GM12878 (cell line): Measurements from ENCODE around the gene REPIN1. TPM values are rescaled to one million over a fixed set of nuclear protein-coding genes. Genes with fewer than 3 reads are reported as not detected.

Source experiments
- ATF7 ChIP-seq: fragments of 450-650 bp; IDR thresholded peaks from 2 replicates; pipeline ENCODE4 v1.6.1; 2016; ENCODE audit warnings: low read depth, mild to moderate bottlenecking
- CHD2 ChIP-seq: IDR thresholded peaks from 2 replicates; pipeline ENCODE4 v1.6.1; 2011; ENCODE audit warnings: low read depth, low read length, improper control_type of control experiment, borderline replicate concordance
- E4F1 ChIP-seq: fragments of 450-650 bp; IDR thresholded peaks from 2 replicates; pipeline ENCODE4 v1.6.1; 2018; ENCODE audit warnings: borderline replicate concordance, mild to moderate bottlenecking; ENCODE audit not compliant: partially characterized antibody
- HDAC6 ChIP-seq: fragments of 200-600 bp; sonication (generic); IDR thresholded peaks from one replicate; pipeline ENCODE4 v1.8.0; 2017; ENCODE audit warnings: antibody characterized with exemption; ENCODE audit not compliant: unreplicated experiment
- KDM1A ChIP-seq: fragments of 200-600 bp; sonication (generic); IDR thresholded peaks from 2 replicates; pipeline ENCODE4 v1.6.1; 2016; ENCODE audit warnings: borderline replicate concordance
- MTA2 ChIP-seq: fragments of 450-650 bp; IDR thresholded peaks from 2 replicates; pipeline ENCODE4 v1.6.1; 2016; ENCODE audit warnings: low read depth, mild to moderate bottlenecking, moderate library complexity
- NR2C1 ChIP-seq: fragments of 450-650 bp; IDR thresholded peaks from 2 replicates; pipeline ENCODE4 v1.6.1; 2017; ENCODE audit warnings: antibody characterized with exemption, mild to moderate bottlenecking, moderate library complexity
- RELB ChIP-seq: fragments of 450-650 bp; IDR thresholded peaks from 2 replicates; pipeline ENCODE4 v1.6.1; 2017; ENCODE audit warnings: low read depth, mild to moderate bottlenecking, moderate library complexity
- USF1 ChIP-seq: IDR thresholded peaks from 2 replicates; pipeline ENCODE4 v1.6.1; 2011; ENCODE audit warnings: borderline replicate concordance, low read depth, mild to moderate bottlenecking, moderate library complexity, mixed read lengths, low read length; ENCODE audit not compliant: insufficient read depth; ENCODE audit errors: extremely low read length
- WRNIP1 ChIP-seq: IDR thresholded peaks from 2 replicates; pipeline ENCODE4 v1.6.1; 2011; ENCODE audit warnings: low read depth, low read length, improper control_type of control experiment, borderline replicate concordance
- YY1 ChIP-seq: IDR thresholded peaks from 2 replicates; pipeline ENCODE4 v1.6.1; 2011; ENCODE audit warnings: low read depth, mild to moderate bottlenecking, low read length
- ZBTB11 ChIP-seq: fragments of 450-650 bp; formaldehyde crosslinking; IDR thresholded peaks from 2 replicates; pipeline ENCODE4 v1.5.0; 2022; ENCODE audit warnings: mild to moderate bottlenecking, missing genetic modification characterization
- ZBTB40 ChIP-seq: fragments of 450-650 bp; IDR thresholded peaks from 2 replicates; pipeline ENCODE4 v1.6.1; 2016; ENCODE audit warnings: mild to moderate bottlenecking, moderate library complexity, borderline replicate concordance
- polyA plus RNA-seq, 11 experiments: library from polyadenylated mRNA; depleted of rRNA in 4 of 11; unstranded in 6 of 11; stranded (reverse) in 5 of 11; fragments of >200 nt; fragmentation: Nextera tagmentation in 4 of 11; fragmentation: Illumina TruSeq in 1 of 11; extraction: Ambion mirVana in 4 of 11; extraction: Trizol in 1 of 11; gene quantifications; 1 replicate in 1 of 11; 2 replicates in 10 of 11; pipeline versions ENCODE4 v1.2.1 to v1.2.3, GENCODE V29; 2011 to 2016; ENCODE audit warnings: inconsistent platforms in 2 of 11, missing spikeins in 2 of 11, low read depth in 1 of 11
- total RNA-seq, 4 experiments: library from RNA; depleted of rRNA in 3 of 4; stranded (reverse); fragments of >200 nt in 3 of 4; fragmentation: Illumina TruSeq in 1 of 4; extraction: Trizol in 1 of 4; gene quantifications; 2 replicates each; pipeline versions ENCODE4 v1.2.1 to v1.2.3, GENCODE V29; 2013 to 2021

REPIN1 gene
- total and polyA plus RNA-seq, 10 of the 15 experiments (the other 5 are each of a cell fraction or from before 2014, with no cell fraction given), result 5.1 to 172 (median 76.9) TPM

GRCh38 chr7:150404805-150405583 lies 36.4 kb downstream of the REPIN1 start (continued):
- TF ChIP-seq E4F1 (no peak), HDAC6 (no peak), RELB (no peak), NR2C1 (peak; percentile 46), YY1 (peak; percentile 93), USF1 (no peak), CHD2 (peak; percentile 43; the same call in 1 of the 2 replicates), WRNIP1 (no peak), ZBTB11 (CRISPR knock-in tag) (no peak), KDM1A (no peak), ATF7 (peak; percentile 48; the same call in 1 of the 2 replicates), MTA2 (no peak), ZBTB40 (no peak)
